Lung (tissue), 12 donors: ENCODE results near the gene ZNF362. TPM values are rescaled to one million over a fixed set of nuclear protein-coding genes. Genes with fewer than 3 reads are reported as not detected.

Experiments
- ATAC-seq: fragments of 200-7000 bp; cut with Tn5 transposase; one replicate; pipeline ENCODE4 v1.9.1; 2020; ENCODE audit warnings: moderate number of reproducible peaks; ENCODE audit not compliant: insufficient read depth, low FRiP score
- DNase-seq, 3 donors: peaks; one replicate each; pipeline ENCODE4 v3.0.0-alpha.2; 2013 to 2017
- H3K27ac ChIP-seq, 2 donors: one replicate each; pipeline ENCODE4 v1.5.1; 2013; ENCODE audit warnings: mild to moderate bottlenecking in 2 of 2, moderate library complexity in 2 of 2, control low read depth in 1 of 2, inconsistent platforms in 1 of 2, low read depth in 1 of 2, low read length in 1 of 2
- H3K27me3 ChIP-seq, 3 donors: one replicate each; pipeline ENCODE4 v1.5.1; 2013; ENCODE audit warnings: low read length in 2 of 3; ENCODE audit not compliant: control insufficient read depth in 3 of 3, insufficient read depth in 3 of 3
- H3K36me3 ChIP-seq, 4 donors: one replicate each; pipeline ENCODE4 v1.5.1; 2013; ENCODE audit warnings: low read length in 4 of 4, mild to moderate bottlenecking in 1 of 4, moderate library complexity in 1 of 4; ENCODE audit not compliant: control insufficient read depth in 4 of 4, insufficient read depth in 4 of 4
- H3K4me1 ChIP-seq, 5 donors: one replicate each; pipeline ENCODE4 v1.5.1; 2013; ENCODE audit warnings: low read length in 5 of 5, mild to moderate bottlenecking in 2 of 5, moderate library complexity in 1 of 5; ENCODE audit not compliant: control insufficient read depth in 5 of 5, insufficient read depth in 5 of 5
- H3K4me3 ChIP-seq: one replicate; pipeline ENCODE4 v1.5.1; 2013; ENCODE audit warnings: mild to moderate bottlenecking, control low read depth, moderate library complexity
- H3K9ac ChIP-seq, 2 donors: one replicate each; pipeline ENCODE4 v1.5.1; 2013; ENCODE audit warnings: low read length in 2 of 2, control low read depth in 1 of 2; ENCODE audit not compliant: insufficient read depth in 1 of 2
- H3K9me3 ChIP-seq, 4 donors: one replicate each; pipeline ENCODE4 v1.5.1; 2013; ENCODE audit warnings: low read length in 3 of 4, mild to moderate bottlenecking in 1 of 4, moderate library complexity in 1 of 4; ENCODE audit not compliant: control insufficient read depth in 4 of 4, insufficient read depth in 3 of 4
- CTCF ChIP-seq: IDR thresholded peaks from 2 replicates; pipeline ENCODE4 v1.5.1; 2012; ENCODE audit warnings: mild to moderate bottlenecking; ENCODE audit errors: control extremely low read depth, extremely low read depth
- WGBS, 2 donors: extraction: QIAGEN DNeasy Blood & Tissue Kit; methylation state at CpG; one replicate each; pipeline ENCODE4 v1.1.7; 2013; 5-methylcytosine and 5-hydroxymethylcytosine counted together
- polyA plus RNA-seq, 2 donors: library from polyadenylated mRNA; stranded (reverse); fragments of 200-250 nt; gene quantifications; one replicate each; pipeline ENCODE4 v1.2.1, GENCODE V29; 2013
- total RNA-seq, 2 donors: library from RNA; depleted of rRNA in 1 of 2; stranded (reverse); fragments of >200 nt in 1 of 2; gene quantifications; one replicate each; pipeline ENCODE4 v1.2.1, GENCODE V29; 2014 to 2021
- donor health status: control.
- donor health status: control.
- donor health status: Bipolar disorder and iron deficiency.
- donor health status: healthy.
- donor health status: DM: yes; HTN: yes; CAD: no.

Gene ZNF362
- total and polyA plus RNA-seq, 4 donors = 10.2 to 35.0 (median 16.5) TPM

GRCh38 chr1:33268457-33268856 is 12.2 kb downstream of the ZNF362 start:
- ATAC-seq (no peak), DNase-seq (no peak)
- H3K4me1 ChIP-seq = peaks cover 0 to 26% (median 3%) of the 10 kb centered on the region in 5 donors
- H3K27me3 ChIP-seq = no peaks in the 10 kb centered on the region
- H3K9ac ChIP-seq = no peak overlapping the region
- no peaks in the 10 kb centered on the region for H3K9me3 ChIP-seq
- no peak overlapping the region for H3K4me3 ChIP-seq
- H3K27ac ChIP-seq = peak overlapping the region in 1 of 2 donors; percentile 52
- no peak for TF ChIP-seq CTCF
- peaks cover 0 to 24% (median 11%) of the 10 kb centered on the region in 4 donors for H3K36me3 ChIP-seq
- WGBS, 2 donors = 80 to 82% methylated on average over 2 of the region's 2 CpGs

GRCh38 chr1:33268927-33269610 is 12.8 kb downstream of the ZNF362 start:
- 76% methylated on average over 5 of the region's 5 CpGs for WGBS, 2 donors
- no peak for DNase-seq
- ATAC-seq = no peak

GRCh38 chr1:33269621-33270020 is 13.3 kb downstream of the ZNF362 start:
- DNase-seq = no peak
- no peaks in the 10 kb centered on the region for H3K27me3 ChIP-seq
- H3K9ac ChIP-seq = no peak overlapping the region
- H3K9me3 ChIP-seq = no peaks in the 10 kb centered on the region
- peaks cover 0 to 21% (median 0%) of the 10 kb centered on the region in 5 donors for H3K4me1 ChIP-seq
- no peak overlapping the region for H3K27ac ChIP-seq
- no peak overlapping the region for H3K4me3 ChIP-seq
- H3K36me3 ChIP-seq = peaks cover 0 to 24% (median 13%) of the 10 kb centered on the region in 4 donors
- TF ChIP-seq CTCF = no peak
- 76 to 85% methylated on average over 5 of the region's 5 CpGs for WGBS, 2 donors
- ATAC-seq = no peak

More at GRCh38 chr1:33268927-33269610, 12.8 kb downstream of the ZNF362 start:
- peaks cover 0 to 24% (median 12%) of the 10 kb centered on the region in 4 donors for H3K36me3 ChIP-seq
- no peak overlapping the region for H3K27ac ChIP-seq
- no peaks in the 10 kb centered on the region for H3K27me3 ChIP-seq
- no peaks in the 10 kb centered on the region for H3K9me3 ChIP-seq
- no peak overlapping the region for H3K4me3 ChIP-seq
- H3K9ac ChIP-seq = no peak overlapping the region
- TF ChIP-seq CTCF = no peak
- peaks cover 0 to 22% (median 1%) of the 10 kb centered on the region in 5 donors for H3K4me1 ChIP-seq
